ENCODE results near the gene HIGD2B. TPM values are rescaled to one million over a fixed set of nuclear protein-coding genes. Genes with fewer than 3 reads are reported as not detected.
"Not testable (repeated sequence)": the region's sequence is repeated elsewhere in the genome, so short reads cannot be mapped to it uniquely, and the experiment has no call there.

HIGD2B gene
- total RNA-seq, 1 donor from 2014 or later: not detected

GRCh38 chr15:72663931-72664330, 22.1 kb downstream of the HIGD2B start:
- H3K9me3 Mint-ChIP-seq; H3K9me3 ChIP-seq (ENCODE audit: low read depth); H3K4me3 ChIP-seq; H3K79me2 ChIP-seq (ENCODE audit: low read depth); H3K9ac ChIP-seq; H4K20me1 ChIP-seq (ENCODE audit: low read depth); H3K36me3 ChIP-seq; H3F3A ChIP-seq (ENCODE audit: low read depth); H3K36me3 Mint-ChIP-seq; H3K4me2 ChIP-seq; DNase-seq (ENCODE audit: low spot score); H3K4me1 Mint-ChIP-seq; H2AFZ ChIP-seq (replicated peaks); H3K27ac Mint-ChIP-seq; H3K4me3 Mint-ChIP-seq; H3K4me1 ChIP-seq; H3K27me3 Mint-ChIP-seq (ENCODE audit: insufficient read depth, low read depth); H3K27ac ChIP-seq; H3K27me3 ChIP-seq: not testable (repeated sequence)
- TF ChIP-seq, protein P1, sequence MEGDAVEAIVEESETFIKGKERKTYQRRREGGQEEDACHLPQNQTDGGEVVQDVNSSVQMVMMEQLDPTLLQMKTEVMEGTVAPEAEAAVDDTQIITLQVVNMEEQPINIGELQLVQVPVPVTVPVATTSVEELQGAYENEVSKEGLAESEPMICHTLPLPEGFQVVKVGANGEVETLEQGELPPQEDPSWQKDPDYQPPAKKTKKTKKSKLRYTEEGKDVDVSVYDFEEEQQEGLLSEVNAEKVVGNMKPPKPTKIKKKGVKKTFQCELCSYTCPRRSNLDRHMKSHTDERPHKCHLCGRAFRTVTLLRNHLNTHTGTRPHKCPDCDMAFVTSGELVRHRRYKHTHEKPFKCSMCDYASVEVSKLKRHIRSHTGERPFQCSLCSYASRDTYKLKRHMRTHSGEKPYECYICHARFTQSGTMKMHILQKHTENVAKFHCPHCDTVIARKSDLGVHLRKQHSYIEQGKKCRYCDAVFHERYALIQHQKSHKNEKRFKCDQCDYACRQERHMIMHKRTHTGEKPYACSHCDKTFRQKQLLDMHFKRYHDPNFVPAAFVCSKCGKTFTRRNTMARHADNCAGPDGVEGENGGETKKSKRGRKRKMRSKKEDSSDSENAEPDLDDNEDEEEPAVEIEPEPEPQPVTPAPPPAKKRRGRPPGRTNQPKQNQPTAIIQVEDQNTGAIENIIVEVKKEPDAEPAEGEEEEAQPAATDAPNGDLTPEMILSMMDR (IDR thresholded peaks at IDR 0.05): peak; percentile 5

GRCh38 chr15:72661081-72661480, 24.9 kb downstream of the HIGD2B start:
- H3K4me3 ChIP-seq; H3F3A ChIP-seq (ENCODE audit: low read depth); H3K27ac Mint-ChIP-seq; H3K4me1 ChIP-seq; H3K9me3 Mint-ChIP-seq; H3K9ac ChIP-seq; H3K27ac ChIP-seq; H3K27me3 Mint-ChIP-seq (ENCODE audit: insufficient read depth, low read depth); H3K79me2 ChIP-seq (ENCODE audit: low read depth); DNase-seq (ENCODE audit: low spot score); H3K9me3 ChIP-seq (ENCODE audit: low read depth); H3K4me1 Mint-ChIP-seq; H3K4me3 Mint-ChIP-seq; H3K36me3 Mint-ChIP-seq; H3K27me3 ChIP-seq; H4K20me1 ChIP-seq (ENCODE audit: low read depth); H2AFZ ChIP-seq (replicated peaks); H3K36me3 ChIP-seq; H3K4me2 ChIP-seq: not testable (repeated sequence)

- not testable (repeated sequence) for H3K36me3 Mint-ChIP-seq; H3K4me1 ChIP-seq; H3K9me3 ChIP-seq (ENCODE audit: low read depth); H3K4me3 ChIP-seq; H3F3A ChIP-seq (ENCODE audit: low read depth); H3K4me3 Mint-ChIP-seq; H3K4me1 Mint-ChIP-seq; H3K9ac ChIP-seq; H2AFZ ChIP-seq (replicated peaks); H3K4me2 ChIP-seq; H3K9me3 Mint-ChIP-seq; H3K36me3 ChIP-seq; H3K27me3 Mint-ChIP-seq (ENCODE audit: insufficient read depth, low read depth); H3K27me3 ChIP-seq; H3K27ac ChIP-seq; H3K79me2 ChIP-seq (ENCODE audit: low read depth); H4K20me1 ChIP-seq (ENCODE audit: low read depth); H3K27ac Mint-ChIP-seq; DNase-seq (ENCODE audit: low spot score)
These were observed 30.0 kb downstream of the HIGD2B start for GRCh38 chr15:72656014-72656413.

GRCh38 chr15:72654397-72654796, 31.6 kb downstream of the HIGD2B start, which contains the start of gene GOLGA6B:
Gene GOLGA6B, plus strand, starts transcription at chr15:72654697. Its CDS starts 41 bp downstream, at chr15:72654738.
- not testable (repeated sequence) for H3K9ac ChIP-seq; H3K27ac ChIP-seq; H2AFZ ChIP-seq (replicated peaks); H3K4me3 Mint-ChIP-seq; H4K20me1 ChIP-seq (ENCODE audit: low read depth); H3K9me3 Mint-ChIP-seq; H3K9me3 ChIP-seq (ENCODE audit: low read depth); H3F3A ChIP-seq (ENCODE audit: low read depth); H3K36me3 Mint-ChIP-seq; H3K27ac Mint-ChIP-seq; H3K36me3 ChIP-seq; H3K4me3 ChIP-seq; H3K4me1 Mint-ChIP-seq; H3K4me1 ChIP-seq; H3K27me3 Mint-ChIP-seq (ENCODE audit: insufficient read depth, low read depth); H3K79me2 ChIP-seq (ENCODE audit: low read depth); H3K27me3 ChIP-seq; H3K4me2 ChIP-seq; DNase-seq (ENCODE audit: low spot score)

DNA sequence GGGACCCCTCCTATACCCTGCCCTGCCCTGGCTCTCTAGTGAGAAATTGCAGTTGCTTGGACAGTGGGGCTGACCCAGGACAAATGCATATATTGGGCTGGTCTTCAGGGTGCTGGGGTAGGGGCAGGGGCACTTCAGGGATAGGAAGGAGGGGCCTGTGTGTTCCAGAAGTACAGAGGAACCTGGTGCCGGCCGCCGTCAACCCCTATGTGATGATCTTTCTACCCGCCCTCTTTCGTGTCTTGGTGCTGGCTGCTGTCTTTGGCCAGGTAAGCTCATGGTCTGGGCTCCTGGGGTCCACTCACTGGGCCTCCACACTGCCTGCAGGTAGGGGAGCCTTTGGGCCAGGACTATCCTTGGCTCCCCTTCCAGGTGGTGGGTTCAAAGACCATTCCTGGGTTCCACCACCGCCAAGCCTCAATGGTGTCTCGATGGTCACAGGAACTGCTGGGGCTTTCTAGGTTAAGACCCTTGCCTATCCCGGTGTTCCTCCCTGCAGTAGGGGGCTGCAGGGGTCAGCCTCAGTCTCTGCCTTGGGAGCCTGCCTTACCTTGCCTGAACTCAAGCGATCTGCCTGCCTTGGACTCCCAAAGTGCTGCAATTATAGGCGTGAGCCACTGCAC, 37.2 kb downstream of the HIGD2B start:
- H3K36me3 ChIP-seq; H3F3A ChIP-seq (ENCODE audit: low read depth); H3K4me1 Mint-ChIP-seq; H3K4me3 Mint-ChIP-seq; H3K27me3 Mint-ChIP-seq (ENCODE audit: insufficient read depth, low read depth); H3K27ac Mint-ChIP-seq; H3K4me2 ChIP-seq; H3K79me2 ChIP-seq (ENCODE audit: low read depth); H3K4me3 ChIP-seq; H3K27me3 ChIP-seq; H3K27ac ChIP-seq; H3K9me3 ChIP-seq (ENCODE audit: low read depth); DNase-seq (ENCODE audit: low spot score); H2AFZ ChIP-seq (replicated peaks); H4K20me1 ChIP-seq (ENCODE audit: low read depth); H3K36me3 Mint-ChIP-seq; H3K9ac ChIP-seq; H3K4me1 ChIP-seq; H3K9me3 Mint-ChIP-seq: not testable (repeated sequence)

DNA sequence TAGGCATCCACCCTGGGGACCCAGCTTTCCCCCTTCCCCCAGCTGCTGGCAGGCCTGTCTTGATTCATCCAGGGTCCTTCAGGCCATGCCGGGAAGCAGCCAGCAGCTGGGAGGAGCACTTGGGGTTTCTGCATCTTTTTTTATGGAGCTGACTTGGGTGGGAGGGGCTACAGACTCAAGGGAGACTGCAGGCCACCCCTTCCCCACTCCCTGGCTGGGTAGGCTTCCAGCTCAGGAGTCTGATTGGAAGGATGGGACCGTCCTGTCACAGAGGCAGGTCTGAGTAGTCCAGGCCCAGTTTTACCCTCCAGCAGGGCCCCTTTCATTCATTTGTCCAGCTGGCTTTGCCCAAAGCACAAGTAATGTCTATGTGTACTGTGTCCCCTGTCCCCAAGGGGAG, 43.7 kb downstream of the HIGD2B start:
- H3K36me3 ChIP-seq; H3K9me3 Mint-ChIP-seq; H3K4me3 ChIP-seq; H3F3A ChIP-seq (ENCODE audit: low read depth); H3K9ac ChIP-seq; H3K9me3 ChIP-seq (ENCODE audit: low read depth); H2AFZ ChIP-seq (replicated peaks); H3K4me1 Mint-ChIP-seq; H3K4me2 ChIP-seq; H3K27me3 Mint-ChIP-seq (ENCODE audit: insufficient read depth, low read depth); H3K4me3 Mint-ChIP-seq; H3K79me2 ChIP-seq (ENCODE audit: low read depth); DNase-seq (ENCODE audit: low spot score); H3K36me3 Mint-ChIP-seq; H3K27ac Mint-ChIP-seq; H4K20me1 ChIP-seq (ENCODE audit: low read depth); H3K27ac ChIP-seq; H3K4me1 ChIP-seq; H3K27me3 ChIP-seq: not testable (repeated sequence)

GRCh38 chr15:72639759-72640483, 46.1 kb downstream of the HIGD2B start:
- H3K27me3 ChIP-seq; H2AFZ ChIP-seq (replicated peaks); H3K9me3 Mint-ChIP-seq; H3K4me3 Mint-ChIP-seq; H3K4me2 ChIP-seq; H3K9ac ChIP-seq; H3F3A ChIP-seq (ENCODE audit: low read depth); H3K4me1 ChIP-seq; H3K27ac ChIP-seq; H3K36me3 Mint-ChIP-seq; H3K79me2 ChIP-seq (ENCODE audit: low read depth); H3K27me3 Mint-ChIP-seq (ENCODE audit: insufficient read depth, low read depth); H3K36me3 ChIP-seq; H3K27ac Mint-ChIP-seq; H3K4me1 Mint-ChIP-seq; H3K9me3 ChIP-seq (ENCODE audit: low read depth); H4K20me1 ChIP-seq (ENCODE audit: low read depth); DNase-seq (ENCODE audit: low spot score); H3K4me3 ChIP-seq: not testable (repeated sequence)
